Central memory CD8-positive, alpha-beta T cell (primary cell): ENCODE data around the gene C19orf81.

Experiments used
- ATAC-seq: fragments of 150-1000 bp; cut with Tn5 transposase; replicated peaks from 2 replicates; pipeline ENCODE4 v1.10.0; 2022; ENCODE audit warnings: mild to moderate bottlenecking, moderate FRiP score, moderate number of reproducible peaks; ENCODE audit not compliant: poor library complexity, severe bottlenecking; ENCODE audit errors: extremely low read depth
- DNase-seq, 2 donors: peaks; one replicate each; pipeline ENCODE4 v3.0.0; 2021; ENCODE audit warnings: low spot score in 2 of 2
- H3K27ac Mint-ChIP-seq: one replicate; pipeline ENCODE4 v1.8.0; 2022; ENCODE audit warnings: low read depth, mild to moderate bottlenecking, moderate library complexity, mixed read lengths
- H3K27me3 Mint-ChIP-seq: one replicate; pipeline ENCODE4 v1.8.0; 2022; ENCODE audit warnings: mixed read lengths
- H3K36me3 Mint-ChIP-seq: one replicate; pipeline ENCODE4 v1.8.0; 2022; ENCODE audit warnings: mild to moderate bottlenecking, moderate library complexity, mixed read lengths; ENCODE audit not compliant: insufficient read depth
- H3K4me1 Mint-ChIP-seq: one replicate; pipeline ENCODE4 v1.8.0; 2022; ENCODE audit warnings: mixed read lengths
- H3K4me3 Mint-ChIP-seq: one replicate; pipeline ENCODE4 v1.8.0; 2022; ENCODE audit warnings: mild to moderate bottlenecking, moderate library complexity, mixed read lengths
- H3K9me3 Mint-ChIP-seq: one replicate; pipeline ENCODE4 v1.8.0; 2022; ENCODE audit warnings: mixed read lengths

The C19orf81 gene

DNA sequence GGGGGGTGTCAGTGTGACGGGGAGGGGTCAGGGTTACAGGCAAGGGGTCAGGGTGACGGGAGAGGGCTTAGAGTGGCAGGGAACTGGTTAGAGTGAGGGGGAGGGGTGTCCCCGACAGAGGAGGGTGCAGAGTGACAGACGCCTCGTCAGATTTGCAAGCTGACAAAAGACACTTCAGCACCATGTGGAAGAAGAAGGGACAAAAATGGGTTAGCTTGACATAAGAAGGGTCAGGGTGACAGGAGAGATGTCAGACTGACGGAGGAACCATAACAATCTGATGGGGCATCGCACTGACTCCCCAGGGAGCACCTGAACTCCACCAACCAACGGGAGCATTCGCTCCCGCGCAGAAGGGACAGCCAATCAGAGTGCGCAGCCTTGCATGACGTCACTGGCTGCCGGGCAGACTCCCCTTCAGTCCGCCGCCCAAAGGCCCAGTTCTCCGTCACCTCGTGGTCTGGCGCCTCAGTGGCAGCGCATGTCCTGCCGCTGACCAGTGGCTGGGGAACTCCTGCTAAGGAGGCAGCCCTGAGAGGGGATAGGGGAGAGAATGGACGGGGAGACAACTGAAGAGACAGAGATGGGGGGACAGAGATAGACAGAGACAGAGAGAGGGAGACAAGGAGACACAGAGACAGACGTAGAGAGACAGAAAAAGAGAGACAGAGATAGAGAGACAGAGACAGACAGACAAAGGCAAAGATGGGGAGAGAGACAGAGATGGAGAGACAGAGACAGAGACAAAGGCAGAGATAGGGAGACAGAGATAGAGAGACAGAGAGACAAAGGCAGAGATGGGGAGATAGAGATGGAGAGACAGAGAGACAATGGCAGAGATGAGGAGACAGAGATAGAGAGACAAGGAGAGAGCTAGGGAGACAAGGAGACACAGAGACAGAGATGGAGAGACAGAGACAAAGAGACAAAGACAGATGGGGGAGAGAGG lies 30.2 kb downstream of the C19orf81 start:
- peaks cover 15% of the 10 kb centered on the region for H3K4me1 Mint-ChIP-seq
- ATAC-seq (peak; percentile 71), DNase-seq (peak; percentile 58 to 60)
- peaks cover 5% of the 10 kb centered on the region for H3K9me3 Mint-ChIP-seq
- peaks cover 80% of the 10 kb centered on the region for H3K27me3 Mint-ChIP-seq
- no peak overlapping the region for H3K4me3 Mint-ChIP-seq
- peaks cover 4% of the 10 kb centered on the region for H3K36me3 Mint-ChIP-seq
- H3K27ac Mint-ChIP-seq = no peak overlapping the region

GRCh38 chr19:50686310-50687032 lies 37.2 kb downstream of the C19orf81 start:
- peaks cover 69% of the 10 kb centered on the region for H3K27me3 Mint-ChIP-seq
- ATAC-seq (no peak), DNase-seq (no peak)
- H3K36me3 Mint-ChIP-seq = peaks cover 2% of the 10 kb centered on the region
- no peaks in the 10 kb centered on the region for H3K4me1 Mint-ChIP-seq
- no peak overlapping the region for H3K4me3 Mint-ChIP-seq
- no peak overlapping the region for H3K27ac Mint-ChIP-seq
- no peaks in the 10 kb centered on the region for H3K9me3 Mint-ChIP-seq

DNA sequence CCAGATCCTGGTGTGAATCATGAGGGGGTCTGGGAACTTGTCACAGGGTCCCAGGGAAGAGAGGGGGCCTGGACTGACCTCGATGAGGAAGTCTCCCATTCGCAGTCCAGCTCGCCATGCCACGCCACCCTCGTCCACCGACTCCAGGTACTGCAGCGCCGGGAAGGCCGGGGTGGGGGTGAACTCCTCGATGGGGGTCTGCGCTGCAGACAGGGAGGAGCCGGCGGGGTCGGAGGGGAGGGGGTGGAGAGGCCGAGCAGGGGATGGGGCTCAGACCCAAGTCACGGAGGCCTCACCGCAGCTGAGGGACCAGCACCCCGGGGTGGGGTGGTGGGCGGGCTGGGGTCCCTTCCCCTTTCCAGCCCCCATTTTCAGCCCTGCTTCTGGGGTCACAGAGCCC lies 39.5 kb downstream of the C19orf81 start:
- H3K36me3 Mint-ChIP-seq = peaks cover 6% of the 10 kb centered on the region
- H3K4me3 Mint-ChIP-seq = no peak overlapping the region
- no peak for ATAC-seq
- H3K9me3 Mint-ChIP-seq = no peaks in the 10 kb centered on the region
- DNase-seq = no peak
- H3K4me1 Mint-ChIP-seq = no peaks in the 10 kb centered on the region
- H3K27me3 Mint-ChIP-seq = peaks cover 74% of the 10 kb centered on the region
- H3K27ac Mint-ChIP-seq = no peak overlapping the region

DNA sequence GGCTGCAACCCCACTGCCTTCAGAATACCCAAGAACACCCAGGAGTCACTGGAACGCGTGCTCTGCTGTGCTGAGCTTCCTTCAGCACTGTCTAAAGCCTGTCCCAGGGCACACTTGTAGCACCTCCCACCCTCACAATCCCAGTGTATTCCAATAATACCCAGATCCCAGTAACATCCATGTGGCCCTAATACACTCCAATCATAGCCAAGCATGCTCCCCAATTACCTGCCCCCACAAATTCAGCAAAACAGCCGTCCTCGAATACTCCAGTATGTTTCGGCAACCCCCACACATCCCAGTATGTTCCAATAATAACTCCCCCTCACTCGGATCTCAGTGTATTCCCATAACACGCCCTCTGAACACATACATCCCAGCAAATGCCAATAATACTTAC lies 41.2 kb downstream of the C19orf81 start:
- Mint-ChIP-seq H3K9me3 (no peaks in the 10 kb centered on the region), H3K4me3 (no peak overlapping the region), H3K27me3 (peaks cover 65% of the 10 kb centered on the region), H3K4me1 (no peaks in the 10 kb centered on the region), H3K27ac (no peak overlapping the region), H3K36me3 (peaks cover 6% of the 10 kb centered on the region)
- no peak for ATAC-seq
- DNase-seq = no peak

DNA sequence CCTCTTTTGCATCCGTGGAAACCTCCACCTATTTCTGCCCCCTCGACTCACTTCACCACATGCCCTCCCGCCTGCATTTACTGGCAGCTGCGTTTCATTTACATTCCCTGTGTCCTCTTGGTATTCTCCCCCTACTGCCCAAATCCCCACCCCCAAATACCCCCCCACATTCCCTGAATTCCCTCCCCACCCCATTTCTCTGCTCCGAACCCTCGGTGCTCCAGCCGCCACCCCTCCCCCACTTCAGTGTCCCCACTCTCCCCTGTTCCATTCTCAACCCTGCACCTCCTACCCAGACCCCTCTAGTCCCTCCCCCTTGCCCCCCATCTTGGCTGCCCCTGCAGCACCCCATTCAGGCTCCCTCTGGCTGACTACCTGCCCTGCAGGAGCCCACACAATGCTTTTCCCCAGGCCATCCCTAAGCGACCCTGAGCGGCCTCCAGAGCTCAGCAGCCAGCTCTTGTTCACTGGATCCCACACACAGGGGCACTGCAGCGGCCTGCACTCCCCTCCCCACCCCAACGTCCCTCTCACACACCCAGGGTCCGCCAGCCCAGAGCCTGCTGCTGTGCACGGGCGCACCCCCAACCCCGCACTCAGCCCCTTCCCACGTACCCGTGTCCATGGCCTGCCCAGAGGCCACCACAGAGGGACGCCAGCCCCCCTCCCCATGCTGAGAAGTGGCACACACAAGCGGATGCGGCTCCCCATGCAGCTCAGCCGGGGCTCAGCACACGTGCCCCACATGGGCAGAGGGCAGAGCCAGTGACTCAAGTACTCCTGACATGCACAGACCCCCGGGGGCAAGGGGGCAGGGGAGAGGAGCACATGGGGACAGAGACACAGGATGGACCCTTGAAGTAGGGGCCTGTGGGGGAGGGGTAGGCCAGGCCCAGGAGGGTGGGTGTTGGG lies 44.1 kb downstream of the C19orf81 start:
- no peak overlapping the region for H3K4me3 Mint-ChIP-seq
- DNase-seq (no peak), ATAC-seq (no peak)
- H3K27ac Mint-ChIP-seq = no peak overlapping the region
- H3K36me3 Mint-ChIP-seq = peaks cover 5% of the 10 kb centered on the region
- no peaks in the 10 kb centered on the region for H3K9me3 Mint-ChIP-seq
- no peaks in the 10 kb centered on the region for H3K4me1 Mint-ChIP-seq
- peaks cover 80% of the 10 kb centered on the region for H3K27me3 Mint-ChIP-seq

- Mint-ChIP-seq H3K27me3 (peaks cover 85% of the 10 kb centered on the region), H3K4me1 (no peaks in the 10 kb centered on the region), H3K9me3 (no peaks in the 10 kb centered on the region), H3K36me3 (peaks cover 5% of the 10 kb centered on the region), H3K4me3 (no peak overlapping the region), H3K27ac (no peak overlapping the region)
- DNase-seq (no peak), ATAC-seq (no peak)
Observed at GRCh38 chr19:50694815-50695145, 45.5 kb downstream of the C19orf81 start.

DNA sequence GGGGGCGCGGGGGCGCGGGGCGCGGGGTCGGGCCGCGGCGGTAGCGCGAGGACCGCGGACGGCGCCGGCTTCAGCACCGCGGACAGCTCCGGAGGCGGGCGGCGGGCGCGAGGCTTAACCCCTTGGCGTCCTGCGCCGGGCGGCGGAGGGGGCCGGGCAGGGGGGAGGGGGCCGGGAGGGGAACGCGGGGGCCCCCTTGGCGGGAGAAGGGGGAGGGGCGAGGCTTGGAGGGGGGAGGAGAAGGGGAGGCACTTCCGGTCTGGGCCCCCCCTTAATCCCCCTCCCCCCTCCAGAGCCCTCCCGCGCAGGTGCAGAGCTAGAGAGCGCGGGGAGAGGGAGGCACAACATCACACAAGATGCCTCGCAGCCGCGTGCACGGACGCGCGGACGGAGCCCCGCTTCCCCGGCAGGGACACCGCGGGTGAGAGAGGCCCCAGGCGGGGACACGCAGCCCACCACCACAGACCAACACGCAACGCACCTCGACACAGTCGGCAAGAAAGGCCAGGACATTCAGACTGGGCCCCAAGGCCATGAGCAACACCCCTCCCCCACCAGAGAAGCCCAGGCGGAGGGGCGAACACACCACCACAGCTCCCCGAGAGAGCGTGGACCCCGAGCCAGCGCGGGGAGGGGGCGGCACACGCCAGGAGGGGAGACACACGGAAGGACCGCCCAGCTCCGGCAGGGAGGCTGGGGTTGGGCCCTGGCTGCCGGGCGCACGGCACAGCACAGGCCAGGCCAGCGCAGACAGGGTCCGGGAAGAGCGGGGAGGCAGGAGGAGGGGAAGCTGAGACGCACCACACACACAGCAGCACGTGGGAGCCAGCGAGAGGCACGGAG lies 46.2 kb downstream of the C19orf81 start:
- no peaks in the 10 kb centered on the region for H3K9me3 Mint-ChIP-seq

DNA sequence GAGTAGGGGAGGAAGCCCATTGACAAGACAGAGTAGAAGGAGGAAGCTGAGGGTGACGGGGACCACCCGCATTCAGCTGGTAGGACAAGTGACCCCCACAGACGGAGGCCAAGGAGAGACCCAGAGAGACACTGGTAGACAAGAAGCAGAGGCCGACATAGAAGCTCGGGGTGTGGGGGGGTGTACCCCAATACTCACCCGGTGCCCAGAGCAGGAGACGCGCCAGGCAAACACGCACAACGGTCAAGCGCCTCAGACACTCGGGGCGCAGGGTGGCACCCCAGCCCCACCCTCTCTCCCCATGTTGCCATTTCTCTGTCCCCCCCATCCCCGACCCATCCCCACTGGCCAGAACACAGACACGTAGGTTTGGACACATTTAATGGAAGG lies 46.8 kb downstream of the C19orf81 start:
- H3K27me3 Mint-ChIP-seq = peaks cover 85% of the 10 kb centered on the region

More for the DNA sequence above, 46.2 kb downstream of the C19orf81 start:
- Mint-ChIP-seq H3K36me3 (peaks cover 5% of the 10 kb centered on the region), H3K4me3 (no peak overlapping the region), H3K4me1 (no peaks in the 10 kb centered on the region), H3K27me3 (peaks cover 86% of the 10 kb centered on the region), H3K27ac (no peak overlapping the region)
- ATAC-seq (no peak), DNase-seq (no peak)

GRCh38 chr19:50697414-50698124 lies 48.3 kb downstream of the C19orf81 start:
- H3K4me3 Mint-ChIP-seq = no peak overlapping the region

More for the DNA sequence above, 46.8 kb downstream of the C19orf81 start:
- DNase-seq = no peak
- ATAC-seq = no peak
- Mint-ChIP-seq H3K27ac (no peak overlapping the region), H3K9me3 (no peaks in the 10 kb centered on the region), H3K4me3 (no peak overlapping the region), H3K4me1 (no peaks in the 10 kb centered on the region), H3K36me3 (peaks cover 5% of the 10 kb centered on the region)

DNA sequence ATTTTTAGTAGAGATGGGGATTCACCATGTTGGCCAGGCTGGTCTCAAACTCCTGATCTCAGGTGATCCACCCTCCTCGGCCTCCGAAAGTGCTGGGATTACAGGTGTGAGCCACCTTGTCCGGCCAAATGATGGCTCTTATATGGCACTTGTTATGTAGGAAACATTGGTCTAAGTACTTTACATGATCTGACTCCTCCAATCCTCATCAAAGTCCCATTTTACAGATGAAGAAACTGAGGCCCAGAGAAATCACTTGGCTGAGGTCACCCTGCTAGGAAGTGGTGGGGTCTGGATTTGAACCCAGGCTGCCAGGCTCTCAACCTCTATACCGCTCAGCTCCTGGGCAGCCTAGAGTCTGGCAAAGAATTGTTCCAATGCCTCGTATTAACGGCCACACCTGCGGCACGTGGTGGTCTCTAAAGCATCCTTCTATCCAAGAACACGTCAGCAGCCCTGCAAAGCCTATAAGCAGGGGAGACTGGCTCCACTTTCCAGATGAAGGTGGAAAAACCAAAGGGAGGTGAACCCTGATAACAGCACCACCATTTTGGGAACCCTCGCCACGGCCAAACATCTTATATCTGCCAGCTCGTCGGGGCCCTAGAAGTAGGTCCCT lies 52.2 kb downstream of the C19orf81 start:
- no peaks in the 10 kb centered on the region for H3K4me1 Mint-ChIP-seq
- DNase-seq = no peak
- no peaks in the 10 kb centered on the region for H3K9me3 Mint-ChIP-seq
- H3K36me3 Mint-ChIP-seq = peaks cover 2% of the 10 kb centered on the region
- H3K27ac Mint-ChIP-seq = no peak overlapping the region
- H3K4me3 Mint-ChIP-seq = no peak overlapping the region
- peaks cover 78% of the 10 kb centered on the region for H3K27me3 Mint-ChIP-seq
- no peak for ATAC-seq

More at GRCh38 chr19:50697414-50698124, 48.3 kb downstream of the C19orf81 start:
- Mint-ChIP-seq H3K9me3 (no peaks in the 10 kb centered on the region), H3K4me1 (no peaks in the 10 kb centered on the region), H3K27me3 (peaks cover 70% of the 10 kb centered on the region), H3K36me3 (peaks cover 2% of the 10 kb centered on the region), H3K27ac (no peak overlapping the region)
- ATAC-seq (no peak), DNase-seq (no peak)
